GM12875 (cell line): Measurements from ENCODE around the gene SLC9A8.

ENCODE experiments used
- H3K4me3 ChIP-seq: one replicate; pipeline ENCODE4 v1.5.1; 2011; ENCODE audit warnings: low read depth, low read length, control low read depth
- TF ChIP-seq, protein P1 (sequence below): IDR thresholded peaks from 2 replicates; pipeline ENCODE4 v1.5.1; 2011; ENCODE audit warnings: low read depth, mild to moderate bottlenecking, control low read depth, inconsistent platforms, low read length, moderate library complexity, borderline replicate concordance; ENCODE audit not compliant: insufficient read depth

The SLC9A8 gene

DNA sequence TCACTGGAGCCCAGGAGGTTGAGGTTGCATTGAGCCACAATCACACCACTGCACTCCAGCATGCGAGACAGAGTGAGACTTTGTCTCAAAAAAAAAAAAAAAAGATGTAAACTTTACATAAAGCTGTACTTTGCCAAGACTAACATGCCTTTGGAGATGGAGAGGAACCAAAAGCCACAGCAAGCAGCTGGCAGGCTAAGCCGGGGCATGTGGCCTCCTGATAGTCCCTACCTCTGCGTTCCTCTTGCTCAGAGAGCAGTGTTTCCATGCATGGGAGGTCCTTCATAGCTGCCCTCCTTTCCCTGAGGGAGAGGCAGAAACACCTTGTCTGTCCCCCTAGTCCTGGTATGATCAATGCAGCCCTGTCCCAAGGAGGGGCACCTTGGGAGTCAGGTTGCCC lies 67.5 kb downstream of the SLC9A8 start:
- no peak overlapping the region for H3K4me3 ChIP-seq
- TF ChIP-seq, protein P1, sequence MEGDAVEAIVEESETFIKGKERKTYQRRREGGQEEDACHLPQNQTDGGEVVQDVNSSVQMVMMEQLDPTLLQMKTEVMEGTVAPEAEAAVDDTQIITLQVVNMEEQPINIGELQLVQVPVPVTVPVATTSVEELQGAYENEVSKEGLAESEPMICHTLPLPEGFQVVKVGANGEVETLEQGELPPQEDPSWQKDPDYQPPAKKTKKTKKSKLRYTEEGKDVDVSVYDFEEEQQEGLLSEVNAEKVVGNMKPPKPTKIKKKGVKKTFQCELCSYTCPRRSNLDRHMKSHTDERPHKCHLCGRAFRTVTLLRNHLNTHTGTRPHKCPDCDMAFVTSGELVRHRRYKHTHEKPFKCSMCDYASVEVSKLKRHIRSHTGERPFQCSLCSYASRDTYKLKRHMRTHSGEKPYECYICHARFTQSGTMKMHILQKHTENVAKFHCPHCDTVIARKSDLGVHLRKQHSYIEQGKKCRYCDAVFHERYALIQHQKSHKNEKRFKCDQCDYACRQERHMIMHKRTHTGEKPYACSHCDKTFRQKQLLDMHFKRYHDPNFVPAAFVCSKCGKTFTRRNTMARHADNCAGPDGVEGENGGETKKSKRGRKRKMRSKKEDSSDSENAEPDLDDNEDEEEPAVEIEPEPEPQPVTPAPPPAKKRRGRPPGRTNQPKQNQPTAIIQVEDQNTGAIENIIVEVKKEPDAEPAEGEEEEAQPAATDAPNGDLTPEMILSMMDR = no peak

DNA sequence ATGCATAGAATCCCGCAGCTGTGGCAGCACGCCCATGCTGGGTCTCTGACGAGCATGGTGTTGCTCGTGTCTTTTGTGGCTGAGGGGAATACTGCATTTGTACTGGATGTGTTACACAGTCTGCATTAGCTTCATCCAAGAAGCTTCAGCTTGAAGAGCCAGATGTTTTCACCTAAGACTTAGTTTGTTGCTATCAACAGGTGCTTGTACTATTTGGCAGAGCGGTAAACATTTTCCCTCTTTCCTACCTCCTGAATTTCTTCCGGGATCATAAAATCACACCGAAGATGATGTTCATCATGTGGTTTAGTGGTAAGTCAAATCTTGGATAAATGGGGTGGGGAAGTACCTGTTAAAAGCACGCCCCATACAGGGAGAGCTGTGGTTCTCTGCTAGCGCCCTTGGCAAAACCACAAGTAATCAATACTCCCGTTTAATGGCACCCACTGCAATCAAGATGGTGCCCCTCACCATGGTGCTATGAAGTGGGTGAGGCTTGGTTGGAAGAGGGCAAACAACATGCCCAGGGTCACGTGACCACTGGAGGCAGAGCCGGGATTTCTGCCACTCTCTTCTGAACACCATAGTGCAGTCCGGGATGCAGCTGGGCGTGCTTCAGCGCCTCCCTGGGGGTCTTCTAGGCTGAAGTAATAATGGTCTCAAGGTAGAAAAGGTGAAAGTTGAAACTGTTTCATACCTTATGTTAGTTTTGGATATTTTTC lies 68.3 kb downstream of the SLC9A8 start:
- TF ChIP-seq, protein P1 = no peak
- no peak overlapping the region for H3K4me3 ChIP-seq

DNA sequence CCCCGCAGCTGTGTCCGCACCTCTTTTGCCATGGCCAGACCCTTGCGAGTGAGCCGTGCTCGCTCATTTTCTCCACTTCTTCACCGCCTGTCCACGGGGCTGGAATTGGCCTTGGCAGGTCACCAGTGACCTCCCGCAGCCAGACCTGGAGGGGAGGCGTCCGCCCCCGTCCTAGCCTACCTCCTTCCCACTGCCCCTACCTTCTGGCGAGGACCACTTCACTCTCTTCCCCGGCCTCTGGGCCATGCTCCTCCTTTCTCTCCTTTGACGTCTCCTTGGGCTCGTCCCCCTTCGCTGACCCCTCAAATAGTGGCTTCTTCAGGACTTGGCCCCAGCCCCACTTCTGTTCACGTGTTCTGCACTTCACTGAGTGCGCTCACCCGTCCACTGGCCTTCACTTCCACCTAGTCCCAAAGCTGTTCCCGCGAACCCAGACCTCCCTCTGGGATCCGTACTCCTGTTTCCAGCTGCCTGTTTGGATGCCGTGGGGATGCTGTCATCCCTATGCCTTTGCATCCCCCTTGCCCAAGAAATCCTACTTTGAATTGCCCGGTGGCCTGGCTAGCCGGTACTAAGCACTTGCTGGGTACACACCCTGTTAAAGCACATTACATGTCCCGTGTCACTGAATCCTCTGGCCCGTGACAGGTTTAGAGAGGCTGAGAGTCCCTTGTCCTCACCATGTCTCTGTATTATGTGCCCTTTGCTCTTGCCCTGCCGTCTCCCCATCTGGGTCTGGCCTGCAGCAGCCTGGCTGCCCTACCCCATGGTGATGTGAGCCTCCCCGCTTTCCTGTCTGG lies 69.7 kb downstream of the SLC9A8 start:
- TF ChIP-seq, protein P1 = no peak
- no peak overlapping the region for H3K4me3 ChIP-seq

DNA sequence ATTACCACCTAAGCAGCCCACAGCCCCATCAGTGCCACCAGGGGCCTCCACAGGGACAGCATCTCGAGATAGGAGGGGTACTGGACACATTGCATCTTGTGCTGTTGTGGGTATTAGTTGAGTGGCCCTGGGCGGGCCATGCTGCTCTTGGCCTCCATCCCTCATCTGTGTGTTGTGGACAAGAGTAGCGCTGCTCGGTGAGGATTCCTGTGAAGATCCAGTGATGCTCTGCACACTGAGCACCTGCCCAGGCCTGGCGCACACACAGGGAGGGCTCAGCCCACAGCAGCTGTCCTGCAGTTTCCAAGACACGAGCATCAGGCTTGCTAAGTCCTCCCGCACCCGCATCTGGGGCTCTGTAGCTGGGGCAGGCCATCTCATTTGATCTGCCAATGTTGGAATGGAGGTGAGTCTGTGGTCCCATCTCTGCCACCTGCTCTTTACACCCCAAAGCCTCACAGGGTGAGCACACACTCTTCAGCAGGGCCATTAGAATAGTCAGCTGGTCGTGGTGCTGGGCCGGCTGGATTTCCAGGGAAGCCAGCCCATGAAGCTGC lies 70.7 kb downstream of the SLC9A8 start:
- H3K4me3 ChIP-seq = no peak overlapping the region
- TF ChIP-seq, protein P1 = no peak

DNA sequence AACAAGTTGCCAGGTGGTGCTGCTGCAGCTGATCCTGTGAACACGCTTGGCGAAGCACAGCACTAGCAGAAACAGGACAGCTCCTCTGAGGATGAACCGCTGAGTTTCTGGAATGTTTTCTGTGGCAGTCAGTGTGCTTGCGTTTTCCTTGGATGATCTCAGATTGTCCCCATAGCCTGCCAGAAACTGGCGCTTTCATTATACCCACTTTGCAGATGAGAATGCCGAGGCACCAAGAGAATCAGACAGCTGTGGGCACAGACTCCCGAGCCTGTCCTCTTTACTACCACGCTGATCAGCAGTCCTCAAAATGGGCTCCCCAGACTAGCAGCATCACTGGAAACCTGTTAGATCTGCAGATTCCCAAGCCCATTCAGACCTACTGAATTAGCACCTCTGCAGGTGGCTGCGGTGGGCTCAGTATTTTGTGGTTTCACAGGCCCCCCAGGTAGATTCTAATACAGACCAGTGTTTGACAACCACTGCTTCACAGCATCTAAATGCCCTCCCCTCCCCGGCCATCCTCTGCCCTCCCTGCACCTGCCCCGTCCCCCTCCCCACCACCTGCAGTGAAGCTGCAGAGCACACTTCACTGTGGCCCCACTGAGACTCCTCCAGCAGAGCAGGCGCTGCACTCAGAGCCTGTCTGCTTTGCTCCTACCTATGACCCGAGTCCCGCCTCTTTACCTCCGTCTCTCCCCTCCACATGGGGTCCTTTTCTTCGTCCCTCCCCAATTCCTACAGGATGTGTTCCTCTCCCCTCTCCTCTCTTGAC lies 73.1 kb downstream of the SLC9A8 start:
- H3K4me3 ChIP-seq = no peak overlapping the region
- TF ChIP-seq, protein P1 = no peak

DNA sequence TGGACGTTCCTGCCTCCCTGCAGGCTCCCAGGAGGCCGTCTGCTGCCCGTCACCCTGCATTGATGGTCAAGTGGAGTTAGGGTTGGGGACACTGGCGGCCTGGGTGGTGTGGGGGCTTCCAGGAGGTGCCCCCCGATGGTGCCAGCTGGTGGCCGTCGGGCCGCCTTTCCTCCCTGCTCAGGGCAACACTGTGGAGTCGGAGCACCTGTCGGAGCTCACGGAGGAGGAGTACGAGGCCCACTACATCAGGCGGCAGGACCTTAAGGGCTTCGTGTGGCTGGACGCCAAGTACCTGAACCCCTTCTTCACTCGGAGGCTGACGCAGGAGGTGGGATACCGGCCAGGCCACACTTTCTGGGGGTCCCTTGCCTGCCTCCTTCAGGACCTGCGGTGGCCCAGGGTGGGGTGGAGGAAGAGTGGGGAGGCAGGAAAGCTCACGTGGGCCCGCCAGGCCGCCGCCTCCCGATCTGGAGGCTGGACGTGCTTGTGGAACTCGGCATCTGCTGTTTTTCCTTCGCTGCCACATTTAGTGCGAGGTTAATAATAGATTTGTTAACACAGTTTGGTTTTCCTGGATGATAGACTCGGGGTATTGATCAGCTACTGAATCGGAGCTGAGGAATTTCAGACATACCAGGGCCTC lies 74.1 kb downstream of the SLC9A8 start:
- TF ChIP-seq, protein P1 = no peak
- no peak overlapping the region for H3K4me3 ChIP-seq
